GM12878 (cell line): ENCODE measurements around the gene RASSF10. TPM values are rescaled to one million over a fixed set of nuclear protein-coding genes. Genes with fewer than 3 reads are reported as not detected.

ENCODE experiments used
- FOXM1 ChIP-seq: IDR thresholded peaks from 2 replicates; pipeline ENCODE4 v1.6.1; 2012; ENCODE audit warnings: low read depth, mild to moderate bottlenecking, inconsistent platforms, low read length, moderate library complexity
- MTA3 ChIP-seq: IDR thresholded peaks from 2 replicates; pipeline ENCODE4 v1.6.1; 2012; ENCODE audit warnings: low read length, inconsistent platforms, borderline replicate concordance
- SMAD5 ChIP-seq: IDR thresholded peaks from 2 replicates; pipeline ENCODE4 v1.6.1; 2016; ENCODE audit warnings: antibody characterized with exemption, low read depth
- polyA plus RNA-seq, 11 experiments: library from polyadenylated mRNA; depleted of rRNA in 4 of 11; unstranded in 6 of 11; stranded (reverse) in 5 of 11; fragments of >200 nt; fragmentation: Nextera tagmentation in 4 of 11; fragmentation: Illumina TruSeq in 1 of 11; extraction: Ambion mirVana in 4 of 11; extraction: Trizol in 1 of 11; gene quantifications; 1 replicate in 1 of 11; 2 replicates in 10 of 11; pipeline versions ENCODE4 v1.2.1 to v1.2.3, GENCODE V29; 2011 to 2016; ENCODE audit warnings: inconsistent platforms in 2 of 11, missing spikeins in 2 of 11, low read depth in 1 of 11
- total RNA-seq, 4 experiments: library from RNA; depleted of rRNA in 3 of 4; stranded (reverse); fragments of >200 nt in 3 of 4; fragmentation: Illumina TruSeq in 1 of 4; extraction: Trizol in 1 of 4; gene quantifications; 2 replicates each; pipeline versions ENCODE4 v1.2.1 to v1.2.3, GENCODE V29; 2013 to 2021
- TF ChIP-seq, protein P1 (sequence below): fragments of 450-650 bp; formaldehyde crosslinking; IDR thresholded peaks from 2 replicates; pipeline ENCODE4 v1.4.0; 2022; ENCODE audit warnings: mild to moderate bottlenecking, moderate library complexity
- TF ChIP-seq, protein P2 (sequence below): fragments of 450-650 bp; IDR thresholded peaks from 2 replicates; pipeline ENCODE4 v1.6.1; 2017; ENCODE audit warnings: mild to moderate bottlenecking, low read depth, inconsistent platforms; ENCODE audit not compliant: poor library complexity, severe bottlenecking
- TF ChIP-seq, protein P3 (sequence below): IDR thresholded peaks from 2 replicates; pipeline ENCODE4 v1.6.1; 2012; ENCODE audit warnings: low read depth, low read length, improper control_type of control experiment

The RASSF10 gene
- total and polyA plus RNA-seq, 10 of the 15 experiments (the other 5 are each of a cell fraction or from before 2014, with no cell fraction given) = 0.03 to 0.23 (median 0.09) TPM; not detected in 6

DNA sequence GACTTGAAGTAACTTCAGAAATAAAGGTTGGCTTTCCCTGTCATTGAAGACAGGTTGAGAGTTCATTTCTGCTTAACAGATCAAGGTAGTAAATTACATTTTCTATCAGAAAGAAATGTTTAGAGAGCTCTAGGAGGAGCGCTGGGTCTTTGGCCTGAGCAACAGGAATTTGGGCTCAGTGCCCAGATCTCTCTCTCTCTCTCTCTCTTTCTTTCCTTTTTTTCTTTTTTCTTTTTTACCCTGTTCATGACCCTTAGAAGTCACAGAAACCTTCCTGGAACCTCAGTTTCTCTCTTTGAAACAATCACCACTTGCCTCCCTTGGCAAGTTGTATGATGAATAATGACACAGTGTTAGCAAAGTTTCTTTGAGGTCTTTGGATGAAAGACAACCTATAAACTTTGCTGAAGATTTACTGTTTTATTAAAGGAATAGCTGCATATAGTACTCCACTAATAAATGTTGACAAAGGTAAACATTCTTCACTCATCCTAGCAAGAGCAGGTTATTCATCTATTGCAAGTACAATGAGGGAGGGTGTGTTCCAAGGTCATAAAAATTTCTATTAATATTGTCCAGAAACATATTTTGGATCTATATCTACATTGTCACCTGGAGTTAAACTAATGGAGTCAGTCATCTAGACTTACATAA lies 35.5 kb upstream of the RASSF10 start (continued):
- TF ChIP-seq, protein P1, sequence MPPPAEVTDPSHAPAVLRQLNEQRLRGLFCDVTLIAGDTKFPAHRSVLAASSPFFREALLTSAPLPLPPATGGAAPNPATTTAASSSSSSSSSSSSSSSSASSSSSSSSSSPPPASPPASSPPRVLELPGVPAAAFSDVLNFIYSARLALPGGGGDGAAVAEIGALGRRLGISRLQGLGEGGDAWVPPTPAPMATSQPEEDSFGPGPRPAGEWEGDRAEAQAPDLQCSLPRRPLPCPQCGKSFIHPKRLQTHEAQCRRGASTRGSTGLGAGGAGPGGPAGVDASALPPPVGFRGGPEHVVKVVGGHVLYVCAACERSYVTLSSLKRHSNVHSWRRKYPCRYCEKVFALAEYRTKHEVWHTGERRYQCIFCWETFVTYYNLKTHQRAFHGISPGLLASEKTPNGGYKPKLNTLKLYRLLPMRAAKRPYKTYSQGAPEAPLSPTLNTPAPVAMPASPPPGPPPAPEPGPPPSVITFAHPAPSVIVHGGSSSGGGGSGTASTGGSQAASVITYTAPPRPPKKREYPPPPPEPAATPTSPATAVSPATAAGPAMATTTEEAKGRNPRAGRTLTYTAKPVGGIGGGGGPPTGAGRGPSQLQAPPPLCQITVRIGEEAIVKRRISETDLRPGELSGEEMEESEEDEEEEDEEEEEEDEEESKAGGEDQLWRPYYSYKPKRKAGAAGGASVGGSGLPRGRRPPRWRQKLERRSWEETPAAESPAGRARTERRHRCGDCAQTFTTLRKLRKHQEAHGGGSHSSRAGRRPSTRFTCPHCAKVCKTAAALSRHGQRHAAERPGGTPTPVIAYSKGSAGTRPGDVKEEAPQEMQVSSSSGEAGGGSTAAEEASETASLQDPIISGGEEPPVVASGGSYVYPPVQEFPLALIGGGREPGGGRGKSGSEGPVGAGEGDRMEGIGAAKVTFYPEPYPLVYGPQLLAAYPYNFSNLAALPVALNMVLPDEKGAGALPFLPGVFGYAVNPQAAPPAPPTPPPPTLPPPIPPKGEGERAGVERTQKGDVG (CRISPR knock-in tag) = no peak
- TF ChIP-seq FOXM1 (no peak), MTA3 (no peak), SMAD5 (no peak)
- TF ChIP-seq, protein P2, sequence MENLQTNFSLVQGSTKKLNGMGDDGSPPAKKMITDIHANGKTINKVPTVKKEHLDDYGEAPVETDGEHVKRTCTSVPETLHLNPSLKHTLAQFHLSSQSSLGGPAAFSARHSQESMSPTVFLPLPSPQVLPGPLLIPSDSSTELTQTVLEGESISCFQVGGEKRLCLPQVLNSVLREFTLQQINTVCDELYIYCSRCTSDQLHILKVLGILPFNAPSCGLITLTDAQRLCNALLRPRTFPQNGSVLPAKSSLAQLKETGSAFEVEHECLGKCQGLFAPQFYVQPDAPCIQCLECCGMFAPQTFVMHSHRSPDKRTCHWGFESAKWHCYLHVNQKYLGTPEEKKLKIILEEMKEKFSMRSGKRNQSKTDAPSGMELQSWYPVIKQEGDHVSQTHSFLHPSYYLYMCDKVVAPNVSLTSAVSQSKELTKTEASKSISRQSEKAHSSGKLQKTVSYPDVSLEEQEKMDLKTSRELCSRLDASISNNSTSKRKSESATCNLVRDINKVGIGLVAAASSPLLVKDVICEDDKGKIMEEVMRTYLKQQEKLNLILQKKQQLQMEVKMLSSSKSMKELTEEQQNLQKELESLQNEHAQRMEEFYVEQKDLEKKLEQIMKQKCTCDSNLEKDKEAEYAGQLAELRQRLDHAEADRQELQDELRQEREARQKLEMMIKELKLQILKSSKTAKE = no peak
- TF ChIP-seq, protein P3, sequence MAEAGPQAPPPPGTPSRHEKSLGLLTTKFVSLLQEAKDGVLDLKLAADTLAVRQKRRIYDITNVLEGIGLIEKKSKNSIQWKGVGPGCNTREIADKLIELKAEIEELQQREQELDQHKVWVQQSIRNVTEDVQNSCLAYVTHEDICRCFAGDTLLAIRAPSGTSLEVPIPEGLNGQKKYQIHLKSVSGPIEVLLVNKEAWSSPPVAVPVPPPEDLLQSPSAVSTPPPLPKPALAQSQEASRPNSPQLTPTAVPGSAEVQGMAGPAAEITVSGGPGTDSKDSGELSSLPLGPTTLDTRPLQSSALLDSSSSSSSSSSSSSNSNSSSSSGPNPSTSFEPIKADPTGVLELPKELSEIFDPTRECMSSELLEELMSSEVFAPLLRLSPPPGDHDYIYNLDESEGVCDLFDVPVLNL = no peak
